GM19328 (cell line): ENCODE results near the gene ITIH1.
"Not testable (repeated sequence)": the region's sequence is repeated elsewhere in the genome, so short reads cannot be mapped to it uniquely, and the experiment has no call there.

Experiments
- ATAC-seq: cut with Tn5 transposase; IDR thresholded peaks from one replicate; pipeline ENCODE4 v1.9.1; 2021; ENCODE audit warnings: mild to moderate bottlenecking, moderate library complexity; ENCODE audit not compliant: unreplicated experiment

The ITIH1 gene

GRCh38 chr3:52773361-52774065 lies 3.9 kb upstream of the ITIH1 start:
- no peak for ATAC-seq

GRCh38 chr3:52774066-52774713 lies 3.2 kb upstream of the ITIH1 start:
- ATAC-seq, result no peak

- no peak for ATAC-seq
Observed at GRCh38 chr3:52774901-52775864, 2.2 kb upstream of the ITIH1 start.

- no peak for ATAC-seq
Observed at GRCh38 chr3:52775877-52776276, 1.5 kb upstream of the ITIH1 start.

GRCh38 chr3:52776486-52776885 lies 913 bp upstream of the ITIH1 start:
- ATAC-seq, result not testable (repeated sequence)

- ATAC-seq, result no peak
Observed at GRCh38 chr3:52777959-52778805, 783 bp downstream of the ITIH1 start.

- no peak for ATAC-seq
Observed at GRCh38 chr3:52779011-52779836, 1.8 kb downstream of the ITIH1 start.

- ATAC-seq, result no peak
Observed at GRCh38 chr3:52779837-52780585, 2.6 kb downstream of the ITIH1 start.

GRCh38 chr3:52781741-52782140 lies 4.3 kb downstream of the ITIH1 start:
- no peak for ATAC-seq

GRCh38 chr3:52782412-52783210 lies 5.2 kb downstream of the ITIH1 start:
- ATAC-seq, result no peak

GRCh38 chr3:52783211-52783555 lies 5.8 kb downstream of the ITIH1 start:
- no peak for ATAC-seq

- ATAC-seq, result no peak
Observed at GRCh38 chr3:52784021-52784621, 6.7 kb downstream of the ITIH1 start.

GRCh38 chr3:52784931-52785590 lies 7.7 kb downstream of the ITIH1 start:
- ATAC-seq, result no peak

GRCh38 chr3:52786330-52787215 lies 9.2 kb downstream of the ITIH1 start:
- ATAC-seq, result no peak

- no peak for ATAC-seq
Observed at GRCh38 chr3:52787246-52787645, 9.8 kb downstream of the ITIH1 start.
